Right renal cortex interstitium (tissue), 3 donors: ENCODE results near the gene IFNK. TPM values are rescaled to one million over a fixed set of nuclear protein-coding genes. Genes with fewer than 3 reads are reported as not detected.

Experiments used
- DNase-seq, 3 donors: peaks; one replicate each; pipeline ENCODE4 v3.0.0-alpha.2; 2013; ENCODE audit warnings: low read depth in 3 of 3, low spot score in 2 of 3
- polyA plus RNA-seq, 3 donors: library from polyadenylated mRNA; unstranded; fragments of 120-200 nt; gene quantifications; one replicate each; pipeline ENCODE4 v1.2.1, GENCODE V29; 2013; ENCODE audit not compliant: insufficient read length in 3 of 3

IFNK gene
- polyA plus RNA-seq, 3 donors: not detected

GRCh38 chr9:27537027-27537435 lies 12.9 kb downstream of the IFNK start:
- DNase-seq: no peak

GRCh38 chr9:27537756-27538155 lies 13.7 kb downstream of the IFNK start:
- no peak for DNase-seq

DNA sequence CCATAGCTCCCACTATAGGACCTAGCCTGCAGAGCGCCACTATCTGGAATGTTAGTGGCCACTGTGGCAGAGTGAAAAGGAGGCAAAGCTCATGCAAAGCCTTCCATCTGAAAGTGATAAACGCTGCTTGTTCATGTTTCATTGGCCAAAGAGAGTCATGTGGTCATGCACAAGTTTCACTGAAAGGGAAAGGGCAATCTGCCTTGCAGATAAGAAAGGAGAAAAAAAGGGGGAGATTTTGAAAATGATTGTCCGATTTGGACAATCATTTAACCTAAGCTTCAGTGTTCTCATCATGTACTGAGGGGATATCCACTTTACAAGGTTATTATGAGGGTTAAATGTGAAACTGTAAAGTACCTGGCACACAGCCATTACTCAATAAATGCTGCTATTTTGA lies 14.6 kb downstream of the IFNK start:
- no peak for DNase-seq

DNA sequence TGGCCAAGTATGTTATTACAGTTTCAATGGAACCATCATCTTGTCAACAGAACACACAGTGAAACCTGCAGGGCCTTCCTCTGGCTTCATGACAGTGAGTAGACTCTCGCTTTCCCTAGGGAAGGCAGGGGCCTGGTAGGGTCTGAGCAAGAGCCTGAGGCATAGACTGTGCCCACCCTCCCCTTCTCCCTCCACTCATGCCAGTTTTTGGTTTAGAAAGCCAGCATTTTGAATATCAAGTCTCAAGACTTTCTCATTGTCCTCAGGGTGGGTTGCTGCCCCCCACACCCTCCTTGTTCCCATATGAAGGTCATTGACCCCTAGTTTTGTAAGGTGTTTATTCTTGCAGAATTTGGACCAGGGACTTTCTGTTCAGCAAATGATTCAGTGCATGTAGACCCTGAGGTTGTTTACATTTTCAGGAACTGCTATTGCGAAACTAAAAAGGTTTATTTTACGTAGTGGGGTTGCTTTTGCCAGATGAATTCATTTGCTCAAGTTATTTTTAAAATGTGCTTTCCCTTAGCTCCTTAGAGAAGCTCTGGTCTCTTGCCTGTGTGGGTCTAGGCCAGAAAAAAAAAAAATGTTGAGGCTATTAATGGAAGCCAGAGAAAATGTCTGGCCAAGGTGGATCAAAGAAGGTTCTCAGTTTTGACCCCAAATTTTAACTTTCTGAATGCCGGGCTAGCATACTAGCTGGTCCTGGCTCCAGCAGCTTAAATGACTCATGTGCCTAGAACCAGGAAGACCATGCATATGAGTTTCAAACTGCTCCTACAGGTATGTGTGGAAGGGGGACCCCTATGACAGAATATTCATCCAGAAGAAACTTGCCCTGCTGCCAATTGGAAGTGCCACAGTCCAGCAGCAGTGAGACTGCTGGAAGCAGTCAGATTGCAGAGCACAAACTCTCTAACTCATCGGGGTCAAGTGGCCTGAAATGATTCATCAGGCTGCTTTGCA lies 15.7 kb downstream of the IFNK start:
- no peak for DNase-seq

GRCh38 chr9:27540502-27540901 lies 16.4 kb downstream of the IFNK start:
- no peak for DNase-seq

GRCh38 chr9:27541740-27542139 lies 17.6 kb downstream of the IFNK start:
- no peak for DNase-seq

DNA sequence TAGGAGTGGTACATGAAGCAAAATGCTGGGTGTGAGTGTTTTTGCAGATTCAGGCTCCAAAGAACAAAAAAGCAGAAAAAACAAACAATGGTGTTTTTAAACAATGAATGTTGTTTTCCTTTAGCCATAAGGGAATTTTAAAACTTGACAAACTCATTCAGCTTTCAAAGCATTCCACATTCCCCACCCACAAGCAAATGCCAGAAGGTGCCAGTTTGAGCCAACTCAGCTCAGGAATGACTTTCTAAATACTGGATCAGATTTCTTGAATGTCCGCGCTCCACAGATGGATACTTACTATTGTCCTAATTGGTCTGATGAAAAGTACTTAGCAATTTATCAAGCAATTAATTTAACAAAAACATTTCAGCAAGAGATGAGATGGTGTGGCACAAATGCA lies 18.4 kb downstream of the IFNK start:
- DNase-seq: no peak

DNA sequence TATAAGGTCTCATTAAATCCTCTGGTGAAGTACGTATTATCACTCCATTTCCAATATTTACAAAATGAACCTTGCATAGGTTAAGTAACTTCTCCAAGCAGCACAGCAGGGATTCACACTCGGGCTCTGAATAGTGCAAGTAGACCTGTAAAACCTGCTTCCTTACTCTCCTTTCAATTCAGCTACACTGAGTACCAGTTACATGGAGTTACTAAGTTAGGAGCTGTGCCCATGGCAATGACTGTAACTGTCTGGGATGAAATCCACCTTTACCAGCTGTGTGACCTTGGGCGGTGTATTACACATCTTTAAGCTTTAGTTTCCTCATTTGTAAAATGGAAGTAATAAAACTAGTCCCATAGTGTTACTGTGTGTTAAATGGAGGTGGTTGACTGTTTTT lies 21.4 kb downstream of the IFNK start:
- no peak for DNase-seq

GRCh38 chr9:27548055-27548741 lies 24.1 kb downstream of the IFNK start:
- no peak for DNase-seq

DNA sequence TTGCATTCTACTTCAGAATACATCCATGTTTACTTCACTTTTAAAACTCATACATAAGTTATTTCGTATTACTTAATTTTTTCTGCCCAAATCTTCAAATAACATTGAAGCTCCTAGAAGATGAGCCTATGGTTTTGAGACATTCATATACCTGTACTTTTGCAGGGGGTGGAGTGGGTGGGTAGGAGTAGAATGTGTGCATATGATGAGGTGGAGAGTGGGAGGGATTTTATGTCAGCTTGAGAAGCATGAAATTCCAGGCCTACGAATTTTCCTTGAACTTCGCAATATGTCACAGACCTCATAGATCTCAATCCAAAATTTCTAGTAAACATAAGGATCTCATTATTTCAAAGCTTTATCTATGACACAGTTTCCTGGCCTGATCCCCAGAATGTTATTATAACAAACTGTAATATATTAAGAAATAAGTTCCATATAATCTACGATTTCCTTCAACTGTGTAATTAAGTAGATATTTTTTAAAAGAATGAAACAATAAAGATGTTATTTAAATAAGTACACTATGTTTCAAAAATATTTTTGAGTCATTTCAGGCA lies 25.2 kb downstream of the IFNK start:
- no peak for DNase-seq

DNA sequence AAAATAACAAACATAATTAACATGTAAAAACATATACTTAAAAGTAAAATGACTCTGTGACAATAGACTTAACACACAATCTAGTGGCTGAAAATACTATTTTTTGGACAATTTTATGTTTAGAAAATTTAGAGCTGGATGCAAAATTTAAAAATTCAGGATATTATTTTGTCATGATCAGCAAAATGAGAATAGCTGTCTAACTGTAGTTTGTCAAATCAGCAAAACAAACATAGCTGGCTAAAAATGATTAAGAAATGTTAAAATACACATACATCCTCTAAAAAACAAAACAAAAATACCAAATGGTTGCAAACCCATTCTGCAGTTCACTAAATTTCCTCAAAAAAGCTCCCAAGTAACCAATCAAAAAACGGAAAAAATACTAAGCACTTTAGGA lies 30.6 kb downstream of the IFNK start:
- no peak for DNase-seq

GRCh38 chr9:27556470-27556869 lies 32.4 kb downstream of the IFNK start:
- no peak for DNase-seq

DNA sequence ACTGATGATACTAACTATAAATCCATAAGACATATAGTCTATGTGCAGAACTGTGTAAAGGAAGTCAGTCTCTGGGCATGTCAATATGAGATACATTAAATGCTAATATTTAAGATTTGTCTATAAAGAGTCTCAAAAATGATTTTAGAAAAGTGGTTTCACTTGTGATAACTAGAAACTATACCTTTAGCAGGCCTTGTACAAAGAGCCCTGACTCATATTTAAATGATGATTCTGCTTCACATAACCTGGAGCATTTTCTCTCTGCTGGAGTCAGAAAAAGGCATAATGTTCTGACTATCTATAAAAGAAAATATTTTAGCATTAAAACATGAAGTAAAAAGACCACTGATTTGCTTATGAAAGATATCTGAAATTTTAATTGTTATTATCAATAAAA lies 34.2 kb downstream of the IFNK start:
- DNase-seq: no peak

DNA sequence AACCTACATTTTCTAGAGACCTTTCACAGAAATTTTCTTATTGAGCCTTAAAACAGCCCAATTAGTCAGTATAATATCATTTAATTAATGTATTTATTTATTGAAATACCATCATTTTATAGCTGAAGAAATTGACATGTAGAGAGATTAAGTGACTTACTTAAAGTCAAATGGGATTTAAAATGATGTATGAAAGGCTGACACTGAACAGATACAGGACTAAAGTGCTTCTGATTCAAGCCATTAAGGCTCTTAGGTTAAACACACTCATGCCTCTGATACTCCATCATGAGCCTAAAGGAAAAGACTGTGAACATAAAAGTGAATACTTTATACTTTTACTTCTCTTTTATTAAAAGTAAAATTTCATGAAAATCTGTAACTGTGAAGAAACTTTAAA lies 36.4 kb downstream of the IFNK start:
- DNase-seq: no peak

DNA sequence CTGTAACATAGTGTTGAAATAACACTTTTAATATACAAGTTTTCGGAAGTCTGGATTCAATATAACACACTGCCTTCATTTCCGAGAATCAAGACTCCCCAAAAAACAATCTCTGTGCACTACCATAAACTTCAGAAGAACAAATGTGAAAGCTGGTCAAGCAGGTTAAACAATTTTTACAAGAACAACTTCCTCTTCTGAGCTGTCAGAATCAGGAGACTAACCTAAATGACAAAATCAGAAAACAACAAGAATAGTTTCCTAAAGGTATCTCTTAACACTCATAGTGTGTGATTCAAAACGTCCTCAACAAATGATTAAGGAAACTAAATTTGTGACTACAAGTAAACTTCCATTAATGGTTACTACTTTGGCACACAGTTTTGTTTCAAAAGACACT lies 37.6 kb downstream of the IFNK start:
- DNase-seq: no peak

DNA sequence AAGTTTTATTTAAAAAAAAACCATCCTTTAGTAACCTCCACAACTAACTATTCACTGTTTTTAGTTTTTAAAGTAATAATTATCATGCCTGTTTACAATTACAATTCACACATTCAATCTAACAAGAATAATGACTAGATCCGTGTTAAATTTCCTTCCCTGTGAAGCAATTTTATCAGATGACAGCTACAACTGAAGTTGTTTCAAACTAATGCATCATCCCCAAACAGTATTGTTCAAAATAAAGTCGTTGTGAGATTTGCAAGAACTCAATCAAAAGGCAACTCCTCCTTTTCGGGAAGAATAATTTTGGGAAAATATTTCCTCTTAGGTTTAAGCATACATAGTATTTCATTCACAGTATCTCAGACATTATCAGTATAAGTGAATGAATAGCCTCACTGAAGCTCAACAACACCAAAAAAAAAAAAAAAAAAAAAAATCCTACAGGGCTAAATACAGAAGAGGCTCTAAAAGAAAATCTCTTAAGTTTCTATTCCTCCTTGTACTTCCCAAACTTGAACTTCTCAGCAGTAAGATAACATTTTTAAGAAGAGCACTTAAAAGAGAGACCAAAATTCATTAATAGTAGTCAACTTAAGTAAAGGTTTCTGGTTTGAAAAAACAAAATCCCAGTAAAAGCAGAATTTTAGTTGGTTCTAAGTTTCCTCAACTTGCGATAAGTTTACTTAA lies 39.8 kb downstream of the IFNK start:
- no peak for DNase-seq

DNA sequence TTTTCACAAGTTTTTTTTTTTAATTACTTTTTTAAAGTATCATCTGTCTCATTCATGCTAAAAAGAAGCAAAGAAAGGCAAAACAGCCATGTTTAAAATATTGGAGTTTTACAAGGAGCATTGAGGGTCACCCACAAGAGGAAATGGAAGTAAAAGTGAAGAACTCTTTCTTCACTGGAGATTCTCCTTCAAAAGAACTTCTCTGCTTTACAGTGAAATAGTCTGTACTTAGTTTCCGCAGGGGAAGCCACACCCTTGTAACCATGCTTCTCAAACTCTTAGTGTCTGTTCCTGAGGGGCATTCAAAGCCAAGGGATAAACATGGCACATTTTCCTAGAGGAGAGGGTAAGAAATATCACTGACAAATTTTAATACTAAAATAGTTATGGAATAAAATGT lies 40.6 kb downstream of the IFNK start:
- no peak for DNase-seq

DNA sequence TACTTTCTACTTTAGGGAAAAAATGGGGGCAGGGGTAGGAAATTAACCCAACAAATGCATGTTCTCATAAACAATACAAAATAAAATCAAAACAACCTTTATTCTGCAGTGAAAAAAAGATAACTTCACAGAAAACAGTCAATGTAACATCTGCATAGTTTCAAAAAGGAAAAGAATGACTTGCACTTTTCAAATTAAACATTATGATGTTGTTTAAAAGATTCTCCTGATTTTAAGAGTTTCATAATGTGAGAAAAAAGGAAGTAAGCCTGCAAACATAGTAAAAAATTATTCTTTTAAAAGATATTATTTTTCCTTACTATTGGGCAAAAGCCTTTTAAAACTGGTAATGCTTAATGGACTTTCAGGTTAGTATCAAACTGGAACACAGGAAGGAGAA lies 41.6 kb downstream of the IFNK start:
- DNase-seq: no peak

DNA sequence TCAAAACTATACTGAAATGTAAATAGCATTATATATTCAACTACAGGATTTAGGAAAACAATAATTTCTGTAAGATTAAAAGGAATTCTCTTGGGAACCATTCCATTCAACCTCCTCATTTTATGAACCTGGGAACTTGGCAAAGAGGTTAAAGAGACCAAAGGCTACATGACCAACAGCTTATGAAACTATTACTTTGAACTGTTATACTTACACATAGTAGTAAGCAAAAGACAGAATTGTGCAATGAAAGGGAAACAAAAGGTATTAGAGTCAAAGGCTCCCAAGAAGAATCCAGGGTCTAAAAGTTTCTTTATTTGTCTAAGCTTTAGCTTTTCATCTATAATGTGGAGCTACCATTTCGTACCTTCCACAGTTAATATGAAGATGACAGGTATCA lies 42.0 kb downstream of the IFNK start:
- no peak for DNase-seq

DNA sequence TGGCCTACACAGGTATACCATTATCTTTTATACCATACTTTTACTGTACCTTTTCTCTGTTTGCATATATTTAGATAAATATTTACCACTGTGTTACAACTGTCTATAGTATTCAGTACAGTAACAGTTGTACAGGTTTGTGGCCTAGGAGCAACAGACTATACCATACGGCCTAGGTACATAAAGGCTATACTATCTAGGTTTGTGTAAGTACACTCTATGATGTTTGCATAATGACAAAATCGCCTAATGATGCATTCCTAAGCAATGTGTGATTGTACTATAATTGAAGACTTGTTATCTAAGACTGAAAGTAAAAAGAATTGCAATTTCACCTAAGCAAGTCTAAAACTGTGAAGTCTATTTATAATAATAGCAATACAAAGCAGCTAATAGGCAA lies 45.3 kb downstream of the IFNK start:
- DNase-seq: no peak

GRCh38 chr9:27571011-27571410 lies 46.9 kb downstream of the IFNK start:
- DNase-seq: no peak
